PFSK-1 (cell line): ENCODE results near the gene WNT6.

Experiments used
- POLR2AphosphoS5 ChIP-seq: IDR thresholded peaks from 2 replicates; pipeline ENCODE4 v1.6.1; 2012; ENCODE audit warnings: low read depth, mild to moderate bottlenecking, control low read depth, low read length, moderate library complexity
- TAF1 ChIP-seq: IDR thresholded peaks from 2 replicates; pipeline ENCODE4 v1.6.1; 2012; ENCODE audit warnings: low read length, control low read depth, borderline replicate concordance; ENCODE audit not compliant: insufficient read depth

GRCh38 chr2:218869064-218869463 is 9.5 kb downstream of the WNT6 start:
- TF ChIP-seq POLR2AphosphoS5 (no peak), TAF1 (no peak)
